ENCODE results near the gene PEX5. TPM values are rescaled to one million over a fixed set of nuclear protein-coding genes. Genes with fewer than 3 reads are reported as not detected.

The PEX5 gene
- total and polyA plus RNA-seq, 2 of the 8 experiments (the other 6 are each of a cell fraction or from before 2014, with no cell fraction given) = 16.8 to 50.5 TPM

DNA sequence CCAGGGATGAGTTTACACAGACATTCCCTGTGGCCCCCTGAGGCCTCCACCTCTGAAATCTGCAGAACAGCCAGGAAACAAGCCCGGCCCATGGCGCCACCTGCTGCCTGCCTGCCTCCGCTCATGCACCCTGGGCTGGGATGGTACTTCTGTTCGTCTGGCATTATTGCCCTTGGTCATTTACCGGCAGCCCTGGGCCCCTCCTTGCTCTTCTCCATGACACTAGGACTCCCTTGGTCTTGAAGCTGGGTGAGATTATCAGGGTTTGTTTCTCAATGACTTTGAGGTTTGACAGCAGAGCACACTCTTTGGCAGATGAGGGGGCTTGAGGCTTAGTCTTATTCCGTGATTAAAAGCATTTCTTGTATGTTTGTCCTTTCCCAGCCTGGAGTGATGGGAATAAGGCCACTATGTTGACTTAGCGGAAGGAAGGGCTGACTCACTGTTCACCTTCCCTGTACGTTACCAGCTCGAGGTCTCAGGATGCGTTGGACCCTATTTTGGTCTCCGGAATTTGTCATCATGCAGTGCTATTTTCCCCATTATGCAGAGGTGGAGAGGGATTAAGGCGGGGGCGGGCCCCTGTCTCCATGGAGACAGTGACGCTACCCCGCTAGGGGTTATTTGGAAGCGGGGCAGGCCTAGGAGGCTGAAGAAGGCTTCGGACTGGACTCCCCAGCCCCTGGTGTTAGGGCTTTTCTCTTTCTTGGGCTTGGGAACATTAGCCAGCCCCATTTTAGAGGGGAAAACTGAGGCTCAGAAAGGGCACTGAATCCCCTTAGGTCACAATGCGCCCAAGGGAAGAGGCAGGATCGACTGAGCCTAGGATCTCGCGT lies 706 bp upstream of the PEX5 start (continued):
- TF ChIP-seq SP1 (IDR thresholded peaks at IDR 0.05; ENCODE audit: low read depth, low read length) (no peak), NRF1 (IDR thresholded peaks at IDR 0.05; ENCODE audit: low read depth, low read length) (no peak), CBX8 (IDR thresholded peaks at IDR 0.05; ENCODE audit: borderline replicate concordance, low read depth, low read length) (no peak), CTBP2 (IDR thresholded peaks at IDR 0.05; ENCODE audit: borderline replicate concordance, insufficient read depth, insufficient read length, low read length) (no peak), SIN3A (conservative IDR thresholded peaks at IDR 0.05 in 1 of 2, IDR thresholded peaks at IDR 0.05 in 1 of 2; ENCODE audit: low read depth in 1 of 2, low read length in 2 of 2) (peak; percentile 20 to 73; a peak in 2 of 4 replicates), SAP30 (IDR thresholded peaks at IDR 0.05; ENCODE audit: insufficient read depth, insufficient replicate concordance, low read length) (peak; percentile 37), MAX (IDR thresholded peaks at IDR 0.05) (peak; percentile 45; the same call in 1 of the 2 replicates), SP4 (IDR thresholded peaks at IDR 0.05; ENCODE audit: low read length) (peak; percentile 16; the same call in 1 of the 2 replicates), TEAD4 (IDR thresholded peaks at IDR 0.05; ENCODE audit: low read depth, low read length) (0 out of 2 replicates have a peak, but pooled peaks have one; percentile 14), RFX5 (IDR thresholded peaks at IDR 0.05; ENCODE audit: borderline replicate concordance, low read depth, low read length) (no peak), KDM4A (IDR thresholded peaks at IDR 0.05; ENCODE audit: low read depth, low read length, severe bottlenecking) (no peak), E2F6 (IDR thresholded peaks at IDR 0.05) (no peak), NANOG (IDR thresholded peaks at IDR 0.05; ENCODE audit: insufficient read depth, low read depth, low read length, poor library complexity, severe bottlenecking) (no peak), POLR2AphosphoS5 (IDR thresholded peaks at IDR 0.05; ENCODE audit: low read depth, low read length) (no peak), ASH2L (IDR thresholded peaks at IDR 0.05; ENCODE audit: low read length) (no peak), RBBP5 (IDR thresholded peaks at IDR 0.05; ENCODE audit: borderline replicate concordance, low read depth, low read length) (no peak), JUND (IDR thresholded peaks at IDR 0.05; ENCODE audit: low read length) (no peak; the same call in 1 of the 2 replicates), BCL11A (IDR thresholded peaks at IDR 0.05; ENCODE audit: low read depth in 2 of 2, low read length in 2 of 2) (no peak)
- TF ChIP-seq, protein P1, sequence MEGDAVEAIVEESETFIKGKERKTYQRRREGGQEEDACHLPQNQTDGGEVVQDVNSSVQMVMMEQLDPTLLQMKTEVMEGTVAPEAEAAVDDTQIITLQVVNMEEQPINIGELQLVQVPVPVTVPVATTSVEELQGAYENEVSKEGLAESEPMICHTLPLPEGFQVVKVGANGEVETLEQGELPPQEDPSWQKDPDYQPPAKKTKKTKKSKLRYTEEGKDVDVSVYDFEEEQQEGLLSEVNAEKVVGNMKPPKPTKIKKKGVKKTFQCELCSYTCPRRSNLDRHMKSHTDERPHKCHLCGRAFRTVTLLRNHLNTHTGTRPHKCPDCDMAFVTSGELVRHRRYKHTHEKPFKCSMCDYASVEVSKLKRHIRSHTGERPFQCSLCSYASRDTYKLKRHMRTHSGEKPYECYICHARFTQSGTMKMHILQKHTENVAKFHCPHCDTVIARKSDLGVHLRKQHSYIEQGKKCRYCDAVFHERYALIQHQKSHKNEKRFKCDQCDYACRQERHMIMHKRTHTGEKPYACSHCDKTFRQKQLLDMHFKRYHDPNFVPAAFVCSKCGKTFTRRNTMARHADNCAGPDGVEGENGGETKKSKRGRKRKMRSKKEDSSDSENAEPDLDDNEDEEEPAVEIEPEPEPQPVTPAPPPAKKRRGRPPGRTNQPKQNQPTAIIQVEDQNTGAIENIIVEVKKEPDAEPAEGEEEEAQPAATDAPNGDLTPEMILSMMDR (IDR thresholded peaks at IDR 0.05; ENCODE audit: control extremely low read depth in 1 of 3, insufficient read depth in 1 of 3, low read depth in 1 of 3, low read length in 3 of 3) = peak; percentile 91 to 97 (median 94)
